Measurements from ENCODE around the gene WAC. TPM values are rescaled to one million over a fixed set of nuclear protein-coding genes. Genes with fewer than 3 reads are reported as not detected.

WAC gene
- total and polyA plus RNA-seq, 2 of the 13 experiments (the other 11 are each of a cell fraction or from before 2014, with no cell fraction given) = 69.1 to 96.2 TPM

GRCh38 chr10:28569506-28570159, 36.7 kb downstream of the WAC start (continued):
- TF ChIP-seq NCOR1 (IDR thresholded peaks at IDR 0.05; ENCODE audit: borderline replicate concordance, low read length) = no peak
- TF ChIP-seq TBX3 (IDR thresholded peaks at IDR 0.05; ENCODE audit: borderline replicate concordance) = peak; percentile 93
- TF ChIP-seq ZNF782 (CRISPR knock-in tag; IDR thresholded peaks at IDR 0.05; ENCODE audit: borderline replicate concordance) = no peak
- no peak for TF ChIP-seq GTF3A (CRISPR knock-in tag; conservative IDR thresholded peaks at IDR 0.05)
- peak; percentile 22 to 48; a peak in 1 of 4 replicates for TF ChIP-seq MAFK (conservative IDR thresholded peaks at IDR 0.05 in 1 of 2, IDR thresholded peaks at IDR 0.05 in 1 of 2; ENCODE audit: low read length in 2 of 2)
- TF ChIP-seq SMAD1 (CRISPR knock-in tag; IDR thresholded peaks at IDR 0.05; ENCODE audit: borderline replicate concordance, low read depth) = no peak
- no peak for TF ChIP-seq CBX5 (CRISPR knock-in tag; IDR thresholded peaks at IDR 0.05; ENCODE audit: borderline replicate concordance)
- TF ChIP-seq MBNL3 (CRISPR knock-in tag; conservative IDR thresholded peaks at IDR 0.05) = no peak
- TF ChIP-seq NFKBIZ (CRISPR knock-in tag; IDR thresholded peaks at IDR 0.05) = no peak
- no peak for TF ChIP-seq MLXIP (CRISPR knock-in tag; IDR thresholded peaks at IDR 0.05; ENCODE audit: borderline replicate concordance)
- no peak for TF ChIP-seq FLYWCH1 (CRISPR knock-in tag; IDR thresholded peaks at IDR 0.05)
- no peak for TF ChIP-seq RELA (CRISPR knock-in tag; IDR thresholded peaks at IDR 0.05)
- no peak for TF ChIP-seq POGZ (CRISPR knock-in tag; IDR thresholded peaks at IDR 0.05)
- no peak for TF ChIP-seq ZNF773 (CRISPR knock-in tag; IDR thresholded peaks at IDR 0.05; ENCODE audit: borderline replicate concordance)
- no peak for TF ChIP-seq NR2C2 (CRISPR knock-in tag; IDR thresholded peaks at IDR 0.05; ENCODE audit: borderline replicate concordance)
- TF ChIP-seq YY1 (IDR thresholded peaks at IDR 0.05; ENCODE audit: insufficient read depth, insufficient replicate concordance, low read depth, low read length) = no peak
- TF ChIP-seq ZNF687 (CRISPR knock-in tag; IDR thresholded peaks at IDR 0.05) = no peak
- no peak for TF ChIP-seq CBX1 (IDR thresholded peaks at IDR 0.05; ENCODE audit: low read depth)
- no peak for TF ChIP-seq ZKSCAN5 (CRISPR knock-in tag; IDR thresholded peaks at IDR 0.05)
- no peak for TF ChIP-seq ZNF724P (CRISPR knock-in tag; IDR thresholded peaks at IDR 0.05; ENCODE audit: borderline replicate concordance)
- TF ChIP-seq HNF4G (IDR thresholded peaks at IDR 0.05; ENCODE audit: borderline replicate concordance, low read depth, low read length) = no peak
- no peak for TF ChIP-seq HNF4G (CRISPR knock-in tag; IDR thresholded peaks at IDR 0.05; ENCODE audit: borderline replicate concordance, low read depth)
- TF ChIP-seq HNF4A (CRISPR knock-in tag; IDR thresholded peaks at IDR 0.05) = no peak
